Activated gamma-delta T cell treated with anti-CD3 and anti-CD28 coated beads, Interleukin-2, amount 50 U/mL, for 16 hours (primary cell): ENCODE measurements around the gene PLCG1.
"Not testable (repeated sequence)": the region's sequence is repeated elsewhere in the genome, so short reads cannot be mapped to it uniquely, and the experiment has no call there.

ENCODE experiments used
- DNase-seq: peaks from one replicate; pipeline ENCODE4 v3.0.0-alpha.2; 2020; ENCODE audit warnings: low read depth

PLCG1 gene

DNA sequence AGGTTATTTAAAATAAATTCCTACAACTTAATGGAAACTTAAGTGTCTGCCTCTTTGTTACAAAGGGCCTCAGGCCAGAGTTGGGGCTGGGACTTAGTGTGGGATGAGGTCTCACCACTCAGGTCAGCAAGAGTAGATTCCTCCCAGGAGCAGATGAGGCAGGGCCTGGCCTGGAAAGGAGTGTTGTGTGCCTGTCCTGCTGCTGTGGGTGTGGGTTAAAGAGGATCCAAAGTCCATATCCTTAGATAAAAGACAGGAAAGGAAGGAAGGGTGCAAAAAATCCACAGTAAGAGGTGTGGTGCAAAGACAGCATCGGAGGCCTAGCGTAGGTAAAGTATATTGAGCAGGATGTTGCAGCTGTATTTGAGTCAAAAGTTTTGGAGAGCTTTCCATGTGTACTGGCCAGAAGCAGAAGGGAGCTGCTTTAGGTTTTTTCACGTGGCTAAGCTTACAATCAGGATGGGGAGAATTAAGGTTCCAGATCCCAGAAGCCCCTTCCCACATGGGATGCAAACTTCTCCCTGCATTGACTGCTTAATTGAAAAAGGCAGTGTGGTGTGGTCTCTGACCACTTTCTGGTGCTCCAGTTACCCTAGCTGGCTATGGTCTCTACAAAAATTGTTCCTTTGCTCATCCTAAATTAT, 12.8 kb upstream of the PLCG1 start:
- DNase-seq, result no peak

- no peak for DNase-seq
These were observed 11.5 kb upstream of the PLCG1 start for GRCh38 chr20:41125530-41126457.

DNA sequence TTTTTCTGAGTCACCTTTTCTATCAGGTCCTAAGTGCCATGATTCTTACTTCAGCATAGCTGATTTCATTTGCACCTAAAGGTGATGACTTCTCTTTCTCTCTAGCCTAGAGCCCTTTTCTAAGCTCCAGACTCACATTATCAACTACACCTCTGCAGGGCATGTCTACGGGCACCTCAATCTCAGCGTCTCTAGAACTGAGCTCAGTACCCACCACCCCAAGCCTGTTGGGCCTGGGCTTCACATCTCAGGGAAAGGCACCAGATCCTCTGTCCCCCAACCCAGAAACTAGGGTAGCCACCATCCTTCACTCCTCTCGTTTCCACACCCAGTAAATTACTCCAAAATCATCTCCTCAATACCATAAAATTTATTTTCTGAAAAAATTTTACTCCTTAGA, 10.6 kb upstream of the PLCG1 start:
- DNase-seq, result no peak

- DNase-seq, result not testable (repeated sequence)
These were observed 9.0 kb upstream of the PLCG1 start for GRCh38 chr20:41128317-41128716.

GRCh38 chr20:41131594-41132387, 5.6 kb upstream of the PLCG1 start:
- DNase-seq, result no peak

DNA sequence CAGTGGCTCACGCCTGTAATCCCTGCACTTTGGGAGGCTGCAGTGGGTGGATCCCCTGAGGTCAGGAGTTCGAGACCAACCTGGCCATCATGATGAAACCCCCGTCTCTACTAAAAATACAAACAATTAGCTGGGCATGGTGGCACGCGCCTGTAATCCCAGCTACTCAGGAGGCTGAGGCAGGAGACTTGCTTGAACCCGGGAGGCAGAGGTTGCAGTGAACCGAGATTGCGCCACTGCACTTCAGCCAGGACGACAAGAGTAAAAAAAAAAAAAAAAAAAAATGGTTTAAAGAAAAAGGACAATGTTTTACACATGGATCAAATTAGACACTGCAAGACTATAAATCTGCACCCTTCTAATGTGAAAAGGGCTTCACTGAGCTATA, 5.0 kb upstream of the PLCG1 start:
- not testable (repeated sequence) for DNase-seq

- no peak for DNase-seq
These were observed 3.5 kb upstream of the PLCG1 start for GRCh38 chr20:41133709-41134361.

- no peak for DNase-seq
These were observed 2.8 kb upstream of the PLCG1 start for GRCh38 chr20:41134362-41135186.

GRCh38 chr20:41135187-41135887, 2.0 kb upstream of the PLCG1 start:
- peak; percentile 53 for DNase-seq

- DNase-seq, result no peak
These were observed 1.3 kb upstream of the PLCG1 start for GRCh38 chr20:41135888-41136679.

DNA sequence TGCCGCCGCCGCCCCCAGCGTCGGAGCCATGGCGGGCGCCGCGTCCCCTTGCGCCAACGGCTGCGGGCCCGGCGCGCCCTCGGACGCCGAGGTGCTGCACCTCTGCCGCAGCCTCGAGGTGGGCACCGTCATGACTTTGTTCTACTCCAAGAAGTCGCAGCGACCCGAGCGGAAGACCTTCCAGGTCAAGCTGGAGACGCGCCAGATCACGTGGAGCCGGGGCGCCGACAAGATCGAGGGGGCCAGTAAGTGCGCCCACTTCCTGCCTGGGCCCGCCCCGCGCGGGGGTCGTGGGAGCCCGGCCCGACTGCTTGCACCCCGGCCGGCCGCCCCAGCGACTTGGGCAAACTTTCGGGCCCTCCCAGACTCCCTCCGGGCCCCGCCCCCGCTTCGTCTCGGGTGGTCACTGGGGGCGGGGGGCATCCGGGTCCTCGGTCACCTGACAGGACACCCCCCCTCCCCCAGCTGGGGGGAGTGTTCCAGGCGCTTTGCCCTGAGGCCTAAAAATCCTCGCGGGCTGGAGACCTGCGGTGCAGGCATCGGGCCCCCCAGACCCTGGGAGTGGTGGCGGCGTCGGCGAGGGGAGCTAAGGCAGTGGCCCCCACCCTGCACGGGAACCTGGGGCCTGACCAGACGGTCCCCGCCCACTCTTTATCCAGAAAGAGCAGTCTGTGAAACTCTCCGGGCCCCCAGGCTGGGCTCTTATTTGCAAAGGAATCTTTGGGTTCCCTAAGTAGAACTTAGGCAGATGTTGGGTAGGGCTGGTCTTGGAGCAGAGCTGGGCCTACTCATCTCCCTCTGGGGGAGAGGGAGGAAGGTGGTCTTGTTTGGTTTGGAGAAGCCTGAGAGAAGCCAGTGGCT, 501 bp downstream of the PLCG1 start:
- DNase-seq, result peak; percentile 50

- no peak for DNase-seq
These were observed 1.3 kb downstream of the PLCG1 start for GRCh38 chr20:41138475-41139226.

GRCh38 chr20:41139227-41140093, 2.1 kb downstream of the PLCG1 start:
- no peak for DNase-seq

GRCh38 chr20:41140226-41141133, 3.1 kb downstream of the PLCG1 start:
- no peak for DNase-seq

DNA sequence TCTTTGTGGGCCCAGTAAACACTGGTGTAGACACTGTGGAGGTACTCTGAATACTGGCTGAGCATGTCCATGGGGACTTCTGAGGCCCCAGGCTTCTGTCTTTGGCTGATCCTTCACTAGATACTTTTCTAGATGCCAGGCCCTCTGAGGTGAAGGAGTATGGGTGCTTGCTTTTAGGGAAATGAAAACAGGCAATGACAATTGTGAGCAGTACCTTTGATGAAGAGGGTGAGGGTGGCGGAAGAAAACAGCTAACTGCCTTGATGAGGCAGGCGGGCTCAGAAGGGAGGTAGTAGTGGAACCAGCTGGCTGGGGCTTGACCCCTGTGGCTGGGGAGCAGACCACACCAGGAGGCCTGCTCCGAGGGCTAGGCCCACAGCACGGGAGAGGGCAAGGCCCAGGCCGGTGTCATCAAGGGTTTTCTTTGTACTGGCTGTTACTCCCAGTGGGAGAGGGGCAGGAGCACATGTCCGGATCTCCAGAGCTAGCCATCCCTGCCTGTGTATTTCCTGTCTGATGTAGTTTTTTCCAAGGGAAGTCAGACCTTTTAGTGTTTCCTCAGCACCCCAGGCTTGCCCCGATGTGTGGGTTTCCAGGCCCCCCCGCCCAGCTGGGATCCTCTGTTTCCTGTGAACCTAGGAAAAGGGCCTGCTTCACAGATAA, 3.9 kb downstream of the PLCG1 start:
- DNase-seq, result no peak
